PFSK-1 (cell line): ENCODE measurements around the gene SRSF4.

Experiments used
- POLR2AphosphoS5 ChIP-seq: IDR thresholded peaks from 2 replicates; pipeline ENCODE4 v1.6.1; 2012; ENCODE audit warnings: low read depth, mild to moderate bottlenecking, control low read depth, low read length, moderate library complexity
- REST ChIP-seq, 2 experiments: IDR thresholded peaks; 2 replicates each; pipeline versions ENCODE4 v1.6.1 to v1.8.0; 2011 to 2012; ENCODE audit warnings: low read depth in 2 of 2, low read length in 2 of 2, control low read depth in 1 of 2, inconsistent platforms in 1 of 2, mild to moderate bottlenecking in 1 of 2, moderate library complexity in 1 of 2; ENCODE audit not compliant: insufficient read depth in 1 of 2
- SIN3A ChIP-seq: IDR thresholded peaks from 2 replicates; pipeline ENCODE4 v1.6.1; 2012; ENCODE audit warnings: mild to moderate bottlenecking, low read length, moderate library complexity, borderline replicate concordance; ENCODE audit not compliant: insufficient read depth
- TAF1 ChIP-seq: IDR thresholded peaks from 2 replicates; pipeline ENCODE4 v1.6.1; 2012; ENCODE audit warnings: low read length, control low read depth, borderline replicate concordance; ENCODE audit not compliant: insufficient read depth

GRCh38 chr1:29128739-29129138 lies 53.0 kb downstream of the SRSF4 start:
- TF ChIP-seq REST (IDR thresholded peaks at IDR 0.05; ENCODE audit: insufficient read depth in 1 of 2, low read depth in 2 of 2, low read length in 2 of 2) = no peak
- no peak for TF ChIP-seq POLR2AphosphoS5
- no peak for TF ChIP-seq TAF1
- TF ChIP-seq SIN3A = no peak
